ENCODE results near the gene EPB41L1. TPM values are rescaled to one million over a fixed set of nuclear protein-coding genes. Genes with fewer than 3 reads are reported as not detected.

The EPB41L1 gene
- total RNA-seq, 1 experiment from 2014 or later: 6.0 TPM

DNA sequence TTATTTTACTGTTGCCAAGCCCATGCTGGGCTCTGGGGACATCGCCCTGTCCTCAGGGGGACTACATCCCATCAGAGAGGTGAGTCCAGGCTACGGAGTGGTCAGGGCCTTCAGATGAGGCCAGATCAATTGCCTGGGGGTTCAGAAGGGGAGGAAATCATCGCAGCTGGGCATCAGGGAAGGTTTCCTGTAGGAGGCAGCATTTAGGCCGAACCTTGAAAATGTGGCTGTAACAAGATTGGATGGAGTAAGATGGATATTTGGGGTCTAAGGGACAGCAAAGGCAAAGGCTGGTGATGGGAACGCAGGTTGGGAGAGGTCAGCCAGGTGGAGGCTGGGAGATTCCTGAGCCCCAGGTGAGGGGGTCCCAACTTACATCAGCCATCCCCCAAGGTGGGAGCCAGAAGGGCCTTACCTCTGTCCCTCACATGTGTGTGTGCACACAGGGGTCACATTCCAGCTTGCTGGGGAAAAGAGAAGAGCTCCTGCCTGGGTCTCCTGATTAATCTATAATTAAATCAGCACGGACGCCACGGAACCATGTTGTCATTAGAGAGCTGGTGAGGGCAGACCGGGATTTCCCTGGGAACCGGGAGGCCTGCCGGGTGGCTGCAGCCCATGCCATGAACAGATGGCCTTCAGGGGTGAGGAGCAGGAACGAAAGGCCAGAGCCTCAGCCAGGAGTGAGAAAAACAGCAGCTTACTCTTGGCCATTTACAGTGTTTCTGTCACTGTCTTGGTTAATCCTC, 121.1 kb downstream of the EPB41L1 start:
- no peak for DNase-seq (ENCODE audit: low read depth, low spot score)
- in situ Hi-C loops (cut with HindIII; ENCODE audit: low pct_unique_long_range_greater_than_20kb, low sequenced_read_pairs): no loop called here

DNA sequence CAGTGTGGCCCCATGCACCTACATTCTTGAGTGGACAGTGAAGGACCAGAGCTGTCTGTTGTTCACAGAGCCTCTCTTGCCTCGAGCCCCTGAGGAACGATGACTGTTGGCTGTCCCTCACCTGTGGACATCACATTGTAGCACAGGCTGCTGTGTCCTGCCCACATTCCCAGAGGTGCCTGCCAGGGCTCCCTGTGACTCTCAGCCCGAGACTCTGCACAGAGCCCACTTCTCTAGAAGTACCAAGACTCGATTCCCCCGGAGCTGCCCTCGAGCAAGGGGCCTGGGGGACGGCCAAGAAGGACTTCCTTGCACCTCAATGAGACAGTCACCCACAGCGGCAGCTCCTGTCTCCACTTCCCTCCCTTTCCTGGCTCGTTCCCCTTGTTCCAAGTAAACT, 123.0 kb downstream of the EPB41L1 start:
- in situ Hi-C loops (cut with HindIII; ENCODE audit: low pct_unique_long_range_greater_than_20kb, low sequenced_read_pairs): no loop called here

DNA sequence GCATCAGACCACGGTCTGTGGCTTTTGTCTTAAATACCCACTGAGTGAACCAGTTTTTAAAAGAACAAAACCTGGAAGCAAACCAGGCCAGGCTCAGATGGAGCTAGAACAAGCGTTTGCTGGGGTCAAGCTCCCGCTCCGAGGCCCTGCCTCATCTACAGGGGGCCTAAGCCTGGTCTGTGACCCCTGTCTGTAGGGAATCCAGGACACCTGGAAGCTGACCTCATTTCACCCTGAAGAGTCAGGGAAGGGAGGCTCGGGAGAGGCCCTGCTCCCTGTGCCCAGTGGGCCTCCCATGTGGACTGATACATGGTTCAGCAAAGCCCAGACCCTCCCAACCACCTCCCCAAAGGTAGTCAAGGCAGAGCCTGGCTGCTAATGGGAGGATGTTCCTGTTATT, 124.8 kb downstream of the EPB41L1 start:
- in situ Hi-C loops (cut with HindIII; ENCODE audit: low pct_unique_long_range_greater_than_20kb, low sequenced_read_pairs): no loop called here
- no peak for DNase-seq (ENCODE audit: low read depth, low spot score)

More for the DNA sequence above, 123.0 kb downstream of the EPB41L1 start:
- DNase-seq (ENCODE audit: low read depth, low spot score): no peak

DNA sequence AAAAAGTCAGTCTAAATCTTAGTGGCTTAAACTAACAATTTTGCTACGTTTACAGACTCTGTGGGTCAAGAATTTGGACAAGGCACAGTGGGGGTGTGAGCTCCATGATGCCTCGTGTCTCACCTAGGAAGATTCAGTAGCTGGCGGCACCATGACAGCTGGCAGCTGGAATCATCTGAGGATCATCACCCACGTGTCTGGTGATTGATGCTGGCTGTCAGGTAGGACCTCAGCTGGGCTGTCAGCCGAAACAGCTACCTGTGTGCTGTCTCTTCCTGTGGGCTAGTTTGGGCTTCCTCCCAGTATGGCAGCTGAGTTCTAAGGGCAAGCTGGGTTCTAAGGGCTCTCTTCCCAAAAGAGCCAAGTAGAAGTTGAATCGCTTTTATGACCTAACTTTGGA, 125.2 kb downstream of the EPB41L1 start:
- in situ Hi-C loops (cut with HindIII; ENCODE audit: low pct_unique_long_range_greater_than_20kb, low sequenced_read_pairs): no loop called here
- DNase-seq (ENCODE audit: low read depth, low spot score): no peak

DNA sequence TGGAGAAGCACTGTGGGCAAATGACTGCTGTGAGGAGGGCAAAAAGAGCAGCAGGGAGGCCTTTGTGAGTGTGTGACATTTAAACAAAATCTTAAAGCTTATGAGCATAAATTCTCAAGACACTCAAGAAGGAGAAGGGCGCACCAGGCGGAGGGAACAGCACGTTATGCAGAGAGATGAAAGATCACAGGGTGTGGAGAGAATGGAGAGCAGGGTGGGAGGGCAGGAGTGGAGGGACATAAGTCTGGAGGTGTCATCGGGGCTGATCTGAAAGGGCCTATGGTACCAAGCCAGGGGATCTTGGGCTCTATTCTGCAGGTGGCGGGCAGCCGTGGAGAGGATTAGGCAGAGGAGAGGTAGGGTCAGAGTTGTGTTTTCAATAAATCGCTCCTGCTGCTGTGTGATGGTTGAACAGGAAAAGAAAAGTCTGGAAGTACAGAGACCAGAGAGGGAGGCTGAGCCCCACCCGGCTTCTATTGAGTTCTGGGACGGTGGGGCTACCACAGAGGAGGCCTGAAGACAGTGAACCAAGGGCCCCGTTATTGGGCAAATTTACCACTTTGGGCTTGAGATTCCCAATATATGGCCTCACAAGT, 127.3 kb downstream of the EPB41L1 start:
- in situ Hi-C loops (cut with HindIII; ENCODE audit: low pct_unique_long_range_greater_than_20kb, low sequenced_read_pairs): no loop called here
- no peak for DNase-seq (ENCODE audit: low read depth, low spot score)

Other genes starting within 250 kb of the EPB41L1 start
- 56.8 and 65.0 TPM in 2 replicates for gene SCAND1, start 200.2 kb upstream of the EPB41L1 start, total RNA-seq (2014; rRNA removed; shearing (Covaris generic))
- 4.1 and 7.4 TPM in 2 replicates for gene CNBD2, start 186.2 kb upstream of the EPB41L1 start, total RNA-seq (2014; rRNA removed; shearing (Covaris generic))
- 46.9 and 51.8 TPM in 2 replicates for gene AAR2, start 81.7 kb downstream of the EPB41L1 start, total RNA-seq (2014; rRNA removed; shearing (Covaris generic))
- 14.2 and 17.4 TPM in 2 replicates for gene DLGAP4, start 151.6 kb downstream of the EPB41L1 start, total RNA-seq (2014; rRNA removed; shearing (Covaris generic))